Esophagus squamous epithelium (tissue), 5 donors: ENCODE data around the gene CTTN. TPM values are rescaled to one million over a fixed set of nuclear protein-coding genes. Genes with fewer than 3 reads are reported as not detected.

Experiments
- DNase-seq: peaks from one replicate; lab custom pipeline; 2025; lab: John Stamatoyannopoulos, UW
- H3K27ac ChIP-seq, 4 donors: fragments of 200-600 bp; sonication (generic); one replicate each; pipeline ENCODE4 v1.5.1; 2016 to 2019; ENCODE audit warnings: mild to moderate bottlenecking in 1 of 4
- H3K27me3 ChIP-seq, 4 donors: fragments of 200-600 bp; sonication (generic); 1 replicate in 3 of 4; 2 replicates in 1 of 4; pipeline versions ENCODE4 v1.5.1 to v1.6.0; 2017 to 2021; ENCODE audit warnings: antibody characterized with exemption in 1 of 4
- H3K36me3 ChIP-seq, 3 donors: fragments of 200-600 bp; sonication (generic); one replicate each; pipeline ENCODE4 v1.5.1; 2016 to 2019
- H3K4me1 ChIP-seq, 3 donors: fragments of 200-600 bp; sonication (generic); one replicate each; pipeline ENCODE4 v1.5.1; 2017 to 2019
- H3K4me3 ChIP-seq, 4 donors: fragments of 200-600 bp; sonication (generic); 1 replicate in 3 of 4; 2 replicates in 1 of 4; pipeline ENCODE4 v1.5.1; 2016 to 2019; ENCODE audit warnings: mild to moderate bottlenecking in 2 of 4, moderate library complexity in 1 of 4
- H3K9me3 ChIP-seq, 3 donors: fragments of 200-600 bp; sonication (generic); one replicate each; pipeline ENCODE4 v1.5.1; 2016 to 2019
- POLR2A ChIP-seq, 4 donors: fragments of 450-650 bp; IDR thresholded peaks; one replicate each; pipeline ENCODE4 v1.6.1; 2017; ENCODE audit warnings: antibody characterized with exemption in 4 of 4, mild to moderate bottlenecking in 4 of 4, moderate library complexity in 3 of 4
- WGBS, 2 donors: methylation state at CpG; one replicate each; pipeline ENCODE4 v1.1.5; 2018; 5-methylcytosine and 5-hydroxymethylcytosine counted together
- intact Hi-C: fragments of 100-400 bp; cut with DNase I; formaldehyde crosslinking; loops from one replicate; pipeline ENCODE4 v1.15.0; 2022
- total RNA-seq, 4 donors: library from RNA; depleted of rRNA; stranded (reverse); fragments of >200 nt; gene quantifications; one replicate each; pipeline ENCODE4 v1.1.0, GENCODE V29; 2016
- TF ChIP-seq, protein P1 (sequence below), 6 experiments: fragments of 450-650 bp in 4 of 6; fragments of 200-600 bp in 2 of 6; sonication (generic) in 2 of 6; IDR thresholded peaks; one replicate each; pipeline ENCODE4 v1.5.1; 2016 to 2019; ENCODE audit warnings: antibody characterized with exemption in 6 of 6, mild to moderate bottlenecking in 4 of 6, moderate library complexity in 4 of 6
- donor health status: DM: yes; HTN: yes; CAD: no.

Gene CTTN
- total RNA-seq, 4 donors from 2014 or later, result 244 to 444 (median 320) TPM

DNA sequence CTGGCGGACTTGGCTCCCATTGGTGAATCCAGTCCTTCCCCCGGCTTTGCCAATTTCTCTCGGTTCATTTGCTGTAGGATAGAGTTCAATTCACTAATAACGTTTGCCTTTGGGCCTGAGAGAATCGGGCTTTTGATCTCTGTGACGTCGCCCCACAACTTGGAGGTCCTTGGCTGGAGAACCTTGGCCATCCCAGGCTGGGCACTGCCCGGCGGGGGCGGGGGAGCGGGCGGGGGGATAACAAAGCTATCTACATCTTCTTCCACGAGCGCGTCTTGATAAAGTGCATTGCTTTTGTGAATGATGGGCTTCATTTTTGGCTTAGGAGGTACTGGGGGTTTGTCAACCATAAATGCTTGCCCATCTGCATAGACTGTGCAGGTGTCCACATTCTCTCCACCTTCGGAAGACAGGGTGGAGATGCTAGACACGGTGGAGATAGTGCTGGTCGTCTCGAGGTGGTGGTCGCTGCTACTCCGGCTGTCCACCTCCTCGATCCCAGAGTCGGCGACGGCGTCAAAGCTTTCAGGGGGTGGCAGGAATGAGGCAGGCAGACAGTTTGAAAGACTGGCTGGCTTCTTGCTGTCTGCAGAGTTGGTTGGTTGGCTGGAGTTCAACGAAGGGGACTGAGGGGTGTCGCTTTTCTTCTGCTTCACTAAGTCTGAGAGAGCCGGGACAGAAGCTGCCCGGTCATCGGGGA, 87.1 kb downstream of the CTTN start:
- Histone ChIP-seq H3K27ac (no peak overlapping the region), H3K4me3 (no peak overlapping the region), H3K9me3 (peaks cover 0 to 4% (median 2%) of the 10 kb centered on the region in 3 donors), H3K27me3 (no peaks in the 10 kb centered on the region), H3K36me3 (no peaks in the 10 kb centered on the region), H3K4me1 (no peaks in the 10 kb centered on the region)
- TF ChIP-seq POLR2A (IDR thresholded peaks at IDR 0.05), result no peak
- TF ChIP-seq, protein P1, sequence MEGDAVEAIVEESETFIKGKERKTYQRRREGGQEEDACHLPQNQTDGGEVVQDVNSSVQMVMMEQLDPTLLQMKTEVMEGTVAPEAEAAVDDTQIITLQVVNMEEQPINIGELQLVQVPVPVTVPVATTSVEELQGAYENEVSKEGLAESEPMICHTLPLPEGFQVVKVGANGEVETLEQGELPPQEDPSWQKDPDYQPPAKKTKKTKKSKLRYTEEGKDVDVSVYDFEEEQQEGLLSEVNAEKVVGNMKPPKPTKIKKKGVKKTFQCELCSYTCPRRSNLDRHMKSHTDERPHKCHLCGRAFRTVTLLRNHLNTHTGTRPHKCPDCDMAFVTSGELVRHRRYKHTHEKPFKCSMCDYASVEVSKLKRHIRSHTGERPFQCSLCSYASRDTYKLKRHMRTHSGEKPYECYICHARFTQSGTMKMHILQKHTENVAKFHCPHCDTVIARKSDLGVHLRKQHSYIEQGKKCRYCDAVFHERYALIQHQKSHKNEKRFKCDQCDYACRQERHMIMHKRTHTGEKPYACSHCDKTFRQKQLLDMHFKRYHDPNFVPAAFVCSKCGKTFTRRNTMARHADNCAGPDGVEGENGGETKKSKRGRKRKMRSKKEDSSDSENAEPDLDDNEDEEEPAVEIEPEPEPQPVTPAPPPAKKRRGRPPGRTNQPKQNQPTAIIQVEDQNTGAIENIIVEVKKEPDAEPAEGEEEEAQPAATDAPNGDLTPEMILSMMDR (IDR thresholded peaks at IDR 0.05), result no peak
- no peak for DNase-seq
- intact Hi-C loops, result no loop called here
- WGBS, 2 donors, result 89 to 93% methylated on average over 15 to 18 of the region's 31 CpGs

DNA sequence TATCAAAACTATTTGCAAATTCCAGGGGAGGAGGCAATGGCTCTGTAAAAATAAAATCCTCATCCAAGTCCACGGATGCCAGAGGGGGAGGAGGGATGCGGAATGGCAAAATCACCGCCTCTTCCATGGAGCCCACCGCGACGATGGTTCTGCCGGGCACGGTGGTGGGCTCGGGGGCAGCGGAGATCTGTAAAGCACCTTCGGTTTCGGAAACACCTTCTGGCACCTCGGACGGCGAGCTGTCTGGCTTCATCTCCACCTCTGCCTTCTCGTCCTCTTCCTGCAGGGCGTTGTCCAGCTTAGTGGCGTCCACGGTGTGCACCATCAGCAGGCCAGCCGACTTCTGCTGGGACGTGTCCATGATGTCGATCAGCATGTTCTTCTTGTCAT, 87.7 kb downstream of the CTTN start:
- intact Hi-C loops, result no loop called here

More for the DNA sequence above, 87.7 kb downstream of the CTTN start:
- Histone ChIP-seq H3K27ac (no peak overlapping the region), H3K4me3 (no peak overlapping the region), H3K36me3 (no peaks in the 10 kb centered on the region), H3K27me3 (no peaks in the 10 kb centered on the region), H3K4me1 (no peaks in the 10 kb centered on the region), H3K9me3 (peaks cover 0 to 9% (median 5%) of the 10 kb centered on the region in 3 donors)
- TF ChIP-seq POLR2A (IDR thresholded peaks at IDR 0.05), result no peak
- TF ChIP-seq, protein P1 (IDR thresholded peaks at IDR 0.05), result no peak
- WGBS, 2 donors, result 84 to 93% methylated on average over 7 to 22 of the region's 22 CpGs
- no peak for DNase-seq

Other genes starting within 250 kb of the CTTN start
- 10 to 100 TPM; 20.9 to 26.5 (median 23.5) TPM for gene FADD, start 195.2 kb upstream of the CTTN start, total RNA-seq
- 10 to 100 TPM; 21.0 to 34.7 (median 29.8) TPM for gene PPFIA1, start 127.8 kb upstream of the CTTN start, total RNA-seq